GM19035 (cell line): ENCODE measurements around the gene GCN1.
"Not testable (repeated sequence)": the region's sequence is repeated elsewhere in the genome, so short reads cannot be mapped to it uniquely, and the experiment has no call there.

Source experiments
- ATAC-seq: cut with Tn5 transposase; IDR thresholded peaks from one replicate; pipeline ENCODE4 v1.9.1; 2021; ENCODE audit not compliant: unreplicated experiment

The GCN1 gene

GRCh38 chr12:120215766-120216735 is 21.5 kb upstream of the GCN1 start:
- no peak for ATAC-seq

GRCh38 chr12:120215357-120215735 is 20.8 kb upstream of the GCN1 start:
- no peak for ATAC-seq

- ATAC-seq = no peak
These were observed 20.3 kb upstream of the GCN1 start for GRCh38 chr12:120214626-120215356.

DNA sequence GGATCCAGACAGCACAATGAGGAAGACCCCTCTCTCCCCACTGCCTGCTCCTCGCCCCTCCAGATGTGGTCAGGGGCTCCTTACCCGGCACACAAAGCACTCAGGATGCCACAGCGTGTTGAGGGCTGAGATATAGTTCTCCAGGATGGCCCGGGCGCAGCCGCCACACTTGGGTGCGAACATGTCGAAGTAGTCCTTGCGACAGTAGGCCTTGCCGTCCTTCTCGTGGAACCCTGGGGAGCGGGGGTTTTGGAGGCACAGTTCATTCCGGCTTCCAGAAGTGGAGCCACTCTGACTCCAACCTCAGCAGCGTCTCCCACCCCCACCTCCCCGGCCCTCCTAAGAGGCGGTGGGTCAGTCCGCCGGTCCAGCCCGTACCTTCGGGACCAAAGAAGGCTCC is 19.2 kb upstream of the GCN1 start:
- ATAC-seq = no peak

- not testable (repeated sequence) for ATAC-seq
These were observed 18.7 kb upstream of the GCN1 start for GRCh38 chr12:120213182-120213581.

DNA sequence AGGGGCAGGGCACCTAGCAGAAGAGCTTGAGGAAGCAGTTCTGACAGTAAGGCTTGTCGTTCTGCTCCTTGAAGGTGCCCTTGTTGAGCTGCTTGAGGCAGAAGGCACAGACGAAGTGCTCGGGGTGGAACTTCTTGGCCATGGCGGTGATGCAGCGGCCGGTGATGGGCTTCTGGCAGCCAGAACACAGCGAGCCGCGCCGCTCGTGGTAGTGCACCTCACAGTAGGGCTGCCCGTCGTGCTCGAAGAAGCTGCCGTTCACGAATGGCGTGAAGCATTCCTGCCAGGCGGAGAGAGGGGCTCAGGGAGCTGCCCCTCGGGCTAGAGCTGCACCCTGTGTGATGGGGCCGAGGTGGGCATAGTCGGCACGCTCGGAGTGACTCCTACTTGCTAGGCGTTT is 17.8 kb upstream of the GCN1 start:
- ATAC-seq = no peak

- no peak for ATAC-seq
These were observed 17.4 kb upstream of the GCN1 start for GRCh38 chr12:120211904-120212283.

GRCh38 chr12:120211243-120211903 is 16.9 kb upstream of the GCN1 start:
- no peak for ATAC-seq

DNA sequence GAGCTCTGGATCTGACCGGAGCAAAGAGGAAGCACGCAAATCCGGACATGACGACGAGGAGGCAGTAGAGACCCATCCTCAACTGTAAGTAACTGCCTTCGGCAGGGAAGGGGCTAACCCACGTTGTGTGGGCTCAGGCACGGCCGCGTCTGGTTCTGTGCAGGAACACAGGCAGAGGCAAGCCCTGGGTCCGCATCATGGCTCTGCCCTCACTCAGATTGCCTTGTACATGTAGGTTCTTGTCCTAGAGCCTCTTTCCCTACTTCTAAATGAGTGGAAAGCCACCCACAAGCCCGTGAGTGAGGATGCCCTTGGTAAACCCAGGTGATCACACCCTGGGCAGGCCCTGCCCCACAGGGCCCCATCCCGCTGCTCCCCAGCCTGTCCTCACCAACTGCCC is 15.3 kb upstream of the GCN1 start:
- no peak for ATAC-seq

GRCh38 chr12:120207227-120207626 is 12.7 kb upstream of the GCN1 start:
- no peak for ATAC-seq

DNA sequence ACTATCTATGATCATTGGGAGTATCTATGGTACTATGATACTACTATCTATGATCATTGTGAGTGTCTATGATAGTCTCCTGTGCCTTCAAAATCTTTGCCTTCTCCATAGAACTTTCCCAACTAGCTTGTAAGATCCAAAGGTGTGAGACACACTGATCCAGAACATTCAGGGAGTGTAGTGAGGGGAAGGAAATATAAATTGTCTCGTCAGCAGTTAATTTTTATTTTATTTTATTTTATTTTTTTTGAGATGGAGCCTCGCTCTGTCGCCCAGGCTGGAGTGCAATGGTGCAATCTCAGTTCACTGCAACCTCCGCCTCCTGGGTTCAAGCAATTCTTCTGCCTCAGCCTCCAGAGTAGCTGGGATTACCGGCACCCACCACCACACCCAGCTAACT is 12.3 kb upstream of the GCN1 start:
- ATAC-seq = not testable (repeated sequence)

DNA sequence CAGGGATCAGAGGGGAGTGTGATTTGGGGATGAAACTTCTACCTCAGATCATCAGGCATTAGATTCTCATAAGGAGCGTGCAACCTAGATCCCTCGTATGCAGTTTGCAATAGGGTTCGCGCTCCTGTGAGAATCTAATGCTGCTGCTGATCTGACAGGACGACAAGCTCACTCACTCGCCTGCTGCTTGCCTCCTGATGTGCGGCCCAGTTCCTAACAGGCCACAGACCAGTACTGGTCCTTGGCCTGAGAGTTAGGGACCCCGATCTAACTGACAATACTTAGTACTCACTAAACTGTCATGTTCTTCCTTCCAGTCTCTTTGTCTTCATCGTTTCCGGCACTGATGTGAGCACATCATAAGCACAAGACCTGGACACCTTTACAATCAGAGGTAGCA is 11.7 kb upstream of the GCN1 start:
- ATAC-seq = no peak

DNA sequence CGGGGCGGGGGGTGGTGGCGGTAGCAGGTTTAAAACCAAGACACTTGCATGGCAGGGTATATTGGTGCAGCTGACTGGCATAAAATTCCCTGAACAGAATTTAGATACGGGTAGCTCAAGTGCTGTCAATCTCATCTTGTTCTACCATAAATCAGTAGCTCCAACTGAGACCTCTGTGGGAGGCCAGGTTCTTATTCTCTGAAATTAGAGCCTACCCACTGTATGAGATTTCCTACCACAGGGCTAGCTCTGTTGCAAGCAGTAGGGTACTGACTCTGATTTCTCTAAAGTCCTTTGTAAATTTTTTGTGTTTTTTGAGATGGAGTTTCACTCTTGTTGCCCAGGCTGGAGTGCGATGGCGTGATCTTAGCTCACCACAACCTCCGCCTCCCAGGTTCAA is 9.7 kb upstream of the GCN1 start:
- no peak for ATAC-seq

GRCh38 chr12:120200364-120200800 is 5.9 kb upstream of the GCN1 start:
- no peak for ATAC-seq

DNA sequence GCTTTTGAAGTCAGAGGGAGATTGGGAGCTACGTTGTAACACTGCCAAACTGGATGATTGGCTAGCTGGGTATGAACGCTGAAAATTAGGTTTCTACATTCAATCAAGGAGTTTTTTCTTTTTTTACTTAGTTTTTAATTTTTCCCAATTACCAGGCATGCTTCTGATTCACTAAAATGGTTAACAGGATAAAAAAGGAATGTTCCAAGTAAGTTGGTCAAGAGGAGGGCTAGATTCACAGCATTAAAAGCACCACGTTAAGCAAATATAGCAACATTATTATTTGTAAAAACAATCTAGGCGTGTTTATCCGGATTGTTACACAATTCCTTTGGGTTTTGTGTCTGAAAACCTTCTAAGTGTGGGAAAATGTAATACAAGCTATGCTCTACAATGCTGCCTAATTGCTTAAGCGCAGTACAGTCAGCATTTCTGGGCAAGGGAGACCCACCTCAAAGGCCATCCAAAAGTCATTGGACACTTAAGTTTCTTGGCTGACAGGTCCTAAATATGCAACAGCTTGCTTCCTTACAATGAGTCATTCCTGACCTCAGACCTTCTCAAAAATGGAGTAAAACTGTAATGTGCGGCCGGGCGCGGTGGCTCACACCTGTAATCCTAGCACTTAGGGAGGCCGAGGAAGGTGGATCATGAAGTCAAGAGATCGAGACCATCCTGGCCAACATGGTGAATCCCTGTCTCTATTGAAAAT is 5.2 kb upstream of the GCN1 start:
- no peak for ATAC-seq

DNA sequence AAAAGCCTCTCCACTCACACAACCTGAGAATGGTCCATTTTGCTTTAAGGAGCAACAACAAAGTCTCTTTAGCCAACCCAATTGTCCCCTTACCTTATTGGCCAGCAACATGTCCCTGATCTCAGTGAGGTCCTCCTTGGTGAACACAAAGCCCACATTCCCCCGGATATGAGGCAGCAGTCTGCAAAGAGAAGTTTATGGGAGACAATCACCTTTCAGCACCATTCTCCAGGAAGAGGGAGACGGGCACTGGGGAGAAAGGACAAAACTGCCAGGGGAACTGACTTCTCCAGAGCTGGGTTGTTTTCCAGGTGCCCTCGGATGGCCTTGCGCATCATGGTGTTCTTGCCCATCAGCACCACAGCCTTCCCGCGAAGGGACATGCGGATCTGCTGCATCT is 4.5 kb upstream of the GCN1 start:
- no peak for ATAC-seq

DNA sequence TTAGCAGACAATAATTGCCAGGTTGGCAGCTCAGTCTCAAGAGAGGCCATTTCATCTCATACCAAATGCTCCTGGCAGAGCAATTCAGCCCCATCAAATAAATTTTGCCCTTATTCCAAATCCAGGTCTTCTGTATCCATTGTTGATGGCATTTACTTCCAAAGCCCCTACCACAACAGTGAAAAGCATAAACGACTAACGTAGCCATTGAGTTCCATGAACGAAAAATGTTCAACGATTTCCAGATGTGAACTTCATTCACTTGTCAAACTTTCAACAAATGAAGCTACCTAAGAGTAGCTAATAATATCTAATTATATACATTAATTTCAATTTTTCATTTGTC is 3.0 kb upstream of the GCN1 start:
- no peak for ATAC-seq

GRCh38 chr12:120196817-120197541 is 2.5 kb upstream of the GCN1 start:
- not testable (repeated sequence) for ATAC-seq

- no peak for ATAC-seq
These were observed 1.8 kb upstream of the GCN1 start for GRCh38 chr12:120196363-120196762.

GRCh38 chr12:120194226-120194533 is 335 bp downstream of the GCN1 start:
- no peak for ATAC-seq

GRCh38 chr12:120193286-120193685 is 1.2 kb downstream of the GCN1 start:
- ATAC-seq = not testable (repeated sequence)
